Brain microvascular endothelial cell (primary cell): ENCODE measurements around the gene MAGEA11.
"Not testable (repeated sequence)": the region's sequence is repeated elsewhere in the genome, so short reads cannot be mapped to it uniquely, and the experiment has no call there.

Experiments
- DNase-seq: peaks from one replicate; pipeline ENCODE4 v3.0.0-alpha.2; 2020
- H3K27ac ChIP-seq: fragments of 250-450 bp; sonication (Bioruptor Pico); 2 replicates; pipeline ENCODE4 v1.5.1; 2020; ENCODE audit warnings: mild to moderate bottlenecking, moderate library complexity
- H3K27me3 ChIP-seq: fragments of 250-450 bp; sonication (Bioruptor Pico); replicated peaks from 2 replicates; pipeline ENCODE4 v1.5.1; 2020; ENCODE audit warnings: mild to moderate bottlenecking
- H3K36me3 ChIP-seq: fragments of 250-450 bp; sonication (Bioruptor Pico); replicated peaks from 2 replicates; pipeline ENCODE4 v1.5.1; 2020; ENCODE audit warnings: mild to moderate bottlenecking
- H3K4me3 ChIP-seq: 2 replicates; pipeline ENCODE4 v1.5.1; 2011; ENCODE audit warnings: low read depth, mild to moderate bottlenecking, control low read depth, low read length, moderate library complexity
- CTCF ChIP-seq: IDR thresholded peaks from 2 replicates; pipeline ENCODE4 v1.5.1; 2011; ENCODE audit warnings: low read depth, mild to moderate bottlenecking, moderate library complexity, low read length, control low read depth, inconsistent platforms; ENCODE audit errors: missing control alignments
- in situ Hi-C: cut with HindIII; loops from 2 replicates; pipeline ENCODE4 v1.10.0; 2017; ENCODE audit warnings: low sequenced_read_pairs, low pct_ligation_motif_present

MAGEA11 gene

GRCh38 chrX:149683966-149684730 is 27.7 kb upstream of the MAGEA11 start:
- Histone ChIP-seq H3K36me3 (no peaks in the 10 kb centered on the region), H3K27ac (no peak overlapping the region), H3K4me3 (no peak overlapping the region), H3K27me3 (no peaks in the 10 kb centered on the region)
- in situ Hi-C loops = no loop called here
- no peak for DNase-seq
- no peak for TF ChIP-seq CTCF

- no peak for DNase-seq
- Histone ChIP-seq H3K27ac (no peak overlapping the region), H3K36me3 (no peaks in the 10 kb centered on the region), H3K4me3 (no peak overlapping the region), H3K27me3 (no peaks in the 10 kb centered on the region)
- TF ChIP-seq CTCF = no peak
- in situ Hi-C loops = no loop called here
These were observed 23.9 kb upstream of the MAGEA11 start for GRCh38 chrX:149687991-149688390.

GRCh38 chrX:149688552-149688951 is 23.3 kb upstream of the MAGEA11 start:
- Histone ChIP-seq H3K4me3 (no peak overlapping the region), H3K36me3 (no peaks in the 10 kb centered on the region), H3K27me3 (no peaks in the 10 kb centered on the region), H3K27ac (no peak overlapping the region)
- in situ Hi-C loops = no loop called here
- no peak for DNase-seq
- TF ChIP-seq CTCF = no peak

- in situ Hi-C loops = no loop called here
- Histone ChIP-seq H3K27me3 (no peaks in the 10 kb centered on the region), H3K27ac (no peak overlapping the region), H3K4me3 (no peak overlapping the region), H3K36me3 (no peaks in the 10 kb centered on the region)
- DNase-seq = no peak
- no peak for TF ChIP-seq CTCF
These were observed 20.1 kb upstream of the MAGEA11 start for GRCh38 chrX:149691794-149692193.

GRCh38 chrX:149692686-149693272 is 19.1 kb upstream of the MAGEA11 start:
- H3K27me3 ChIP-seq, H3K27ac ChIP-seq, DNase-seq, in situ Hi-C loops, H3K4me3 ChIP-seq, H3K36me3 ChIP-seq: not testable (repeated sequence)

- in situ Hi-C loops = no loop called here
- no peak overlapping the region for H3K27ac ChIP-seq
- no peak for TF ChIP-seq CTCF
These were observed 12.1 kb upstream of the MAGEA11 start for GRCh38 chrX:149699761-149700160.

More at GRCh38 chrX:149699761-149700160, 12.1 kb upstream of the MAGEA11 start:
- no peaks in the 10 kb centered on the region for H3K27me3 ChIP-seq
- no peak overlapping the region for H3K4me3 ChIP-seq
- no peak for DNase-seq
- no peaks in the 10 kb centered on the region for H3K36me3 ChIP-seq
